Thyroid gland (tissue), 4 donors: ENCODE data around the gene CCDC38.

ENCODE experiments used
- POLR2A ChIP-seq, 2 donors: fragments of 450-650 bp; IDR thresholded peaks; one replicate each; pipeline ENCODE4 v1.6.1; 2017; ENCODE audit warnings: antibody characterized with exemption in 2 of 2, mild to moderate bottlenecking in 2 of 2, moderate library complexity in 1 of 2
- TF ChIP-seq, protein P1 (sequence below), 6 experiments: fragments of 200-600 bp in 3 of 6; fragments of 450-650 bp in 3 of 6; sonication (generic) in 3 of 6; IDR thresholded peaks; one replicate each; pipeline ENCODE4 v1.5.1; 2016 to 2019; ENCODE audit warnings: antibody characterized with exemption in 6 of 6, mild to moderate bottlenecking in 2 of 6, inconsistent platforms in 1 of 6, moderate library complexity in 1 of 6

DNA sequence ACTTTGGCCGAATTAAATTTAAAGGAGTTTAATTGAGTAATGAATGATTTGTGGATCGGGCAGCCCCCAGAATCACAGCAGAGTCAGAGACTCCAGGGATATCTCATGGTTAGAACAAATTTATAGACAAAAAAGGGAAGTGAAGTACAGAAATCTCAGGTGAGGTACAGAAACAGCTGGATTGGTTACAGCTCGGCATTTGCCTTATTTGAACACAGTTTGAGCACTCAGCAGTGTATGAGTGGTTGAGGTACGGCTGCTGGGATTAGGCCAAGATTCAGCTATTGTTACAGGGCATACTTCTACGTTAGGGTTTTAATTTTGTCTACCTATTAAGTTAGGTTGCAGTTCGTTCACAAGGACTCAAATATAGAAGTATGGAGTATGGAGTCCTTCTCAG is 23.3 kb downstream of the CCDC38 start:
- TF ChIP-seq, protein P1, sequence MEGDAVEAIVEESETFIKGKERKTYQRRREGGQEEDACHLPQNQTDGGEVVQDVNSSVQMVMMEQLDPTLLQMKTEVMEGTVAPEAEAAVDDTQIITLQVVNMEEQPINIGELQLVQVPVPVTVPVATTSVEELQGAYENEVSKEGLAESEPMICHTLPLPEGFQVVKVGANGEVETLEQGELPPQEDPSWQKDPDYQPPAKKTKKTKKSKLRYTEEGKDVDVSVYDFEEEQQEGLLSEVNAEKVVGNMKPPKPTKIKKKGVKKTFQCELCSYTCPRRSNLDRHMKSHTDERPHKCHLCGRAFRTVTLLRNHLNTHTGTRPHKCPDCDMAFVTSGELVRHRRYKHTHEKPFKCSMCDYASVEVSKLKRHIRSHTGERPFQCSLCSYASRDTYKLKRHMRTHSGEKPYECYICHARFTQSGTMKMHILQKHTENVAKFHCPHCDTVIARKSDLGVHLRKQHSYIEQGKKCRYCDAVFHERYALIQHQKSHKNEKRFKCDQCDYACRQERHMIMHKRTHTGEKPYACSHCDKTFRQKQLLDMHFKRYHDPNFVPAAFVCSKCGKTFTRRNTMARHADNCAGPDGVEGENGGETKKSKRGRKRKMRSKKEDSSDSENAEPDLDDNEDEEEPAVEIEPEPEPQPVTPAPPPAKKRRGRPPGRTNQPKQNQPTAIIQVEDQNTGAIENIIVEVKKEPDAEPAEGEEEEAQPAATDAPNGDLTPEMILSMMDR (IDR thresholded peaks at IDR 0.05), result no peak
- no peak for TF ChIP-seq POLR2A (IDR thresholded peaks at IDR 0.05)
